ENCODE measurements around the gene SGMS1. TPM values are rescaled to one million over a fixed set of nuclear protein-coding genes. Genes with fewer than 3 reads are reported as not detected.

The SGMS1 gene
- polyA plus RNA-seq, 1 donor from 2014 or later, result 8.0 TPM

DNA sequence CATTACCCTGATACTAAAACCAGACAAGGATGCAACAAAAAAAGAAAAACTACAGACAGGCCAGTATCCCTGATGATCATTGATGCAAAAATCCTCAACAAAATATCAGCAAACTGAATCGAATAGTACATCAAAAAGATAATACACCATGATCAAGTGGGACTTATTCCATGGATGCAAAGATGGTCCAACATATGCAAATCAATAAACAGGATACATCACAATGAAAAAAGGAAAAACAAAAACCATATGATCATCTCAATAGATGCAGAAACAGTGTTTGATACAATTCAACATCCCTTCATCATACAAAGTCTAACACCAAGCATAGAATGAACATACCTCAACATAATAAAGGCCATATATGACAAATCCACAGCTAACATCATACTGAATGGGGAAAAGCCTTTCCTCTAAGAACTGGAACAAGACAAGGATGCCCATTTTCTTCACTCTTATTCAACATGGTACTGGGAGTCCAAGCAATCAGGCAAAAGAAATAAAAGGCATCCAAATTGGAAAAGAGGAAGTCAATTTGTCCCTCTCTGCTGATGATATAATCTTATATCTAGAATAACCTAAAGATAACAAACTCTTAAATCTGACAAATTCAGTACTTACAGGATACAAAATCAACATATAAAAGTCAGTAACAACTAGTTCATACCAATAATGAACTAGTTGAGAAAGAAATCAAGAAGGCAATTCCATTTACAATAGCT is 323.6 kb downstream of the SGMS1 start:
- no peak for TF ChIP-seq EZH2 (IDR thresholded peaks at IDR 0.05; ENCODE audit: borderline replicate concordance, insufficient read depth, low read length, poor library complexity, severe bottlenecking)
- no peak for TF ChIP-seq RAD21 (conservative IDR thresholded peaks at IDR 0.05)
- no peak for TF ChIP-seq EP300 (conservative IDR thresholded peaks at IDR 0.05; ENCODE audit: poor library complexity, severe bottlenecking)
- TF ChIP-seq MXI1 (conservative IDR thresholded peaks at IDR 0.05; ENCODE audit: poor library complexity, severe bottlenecking), result no peak
- no peak for TF ChIP-seq SMC3 (conservative IDR thresholded peaks at IDR 0.05; ENCODE audit: poor library complexity)
- no peak for TF ChIP-seq POLR2AphosphoS5 (IDR thresholded peaks at IDR 0.05)
- TF ChIP-seq, protein P1, sequence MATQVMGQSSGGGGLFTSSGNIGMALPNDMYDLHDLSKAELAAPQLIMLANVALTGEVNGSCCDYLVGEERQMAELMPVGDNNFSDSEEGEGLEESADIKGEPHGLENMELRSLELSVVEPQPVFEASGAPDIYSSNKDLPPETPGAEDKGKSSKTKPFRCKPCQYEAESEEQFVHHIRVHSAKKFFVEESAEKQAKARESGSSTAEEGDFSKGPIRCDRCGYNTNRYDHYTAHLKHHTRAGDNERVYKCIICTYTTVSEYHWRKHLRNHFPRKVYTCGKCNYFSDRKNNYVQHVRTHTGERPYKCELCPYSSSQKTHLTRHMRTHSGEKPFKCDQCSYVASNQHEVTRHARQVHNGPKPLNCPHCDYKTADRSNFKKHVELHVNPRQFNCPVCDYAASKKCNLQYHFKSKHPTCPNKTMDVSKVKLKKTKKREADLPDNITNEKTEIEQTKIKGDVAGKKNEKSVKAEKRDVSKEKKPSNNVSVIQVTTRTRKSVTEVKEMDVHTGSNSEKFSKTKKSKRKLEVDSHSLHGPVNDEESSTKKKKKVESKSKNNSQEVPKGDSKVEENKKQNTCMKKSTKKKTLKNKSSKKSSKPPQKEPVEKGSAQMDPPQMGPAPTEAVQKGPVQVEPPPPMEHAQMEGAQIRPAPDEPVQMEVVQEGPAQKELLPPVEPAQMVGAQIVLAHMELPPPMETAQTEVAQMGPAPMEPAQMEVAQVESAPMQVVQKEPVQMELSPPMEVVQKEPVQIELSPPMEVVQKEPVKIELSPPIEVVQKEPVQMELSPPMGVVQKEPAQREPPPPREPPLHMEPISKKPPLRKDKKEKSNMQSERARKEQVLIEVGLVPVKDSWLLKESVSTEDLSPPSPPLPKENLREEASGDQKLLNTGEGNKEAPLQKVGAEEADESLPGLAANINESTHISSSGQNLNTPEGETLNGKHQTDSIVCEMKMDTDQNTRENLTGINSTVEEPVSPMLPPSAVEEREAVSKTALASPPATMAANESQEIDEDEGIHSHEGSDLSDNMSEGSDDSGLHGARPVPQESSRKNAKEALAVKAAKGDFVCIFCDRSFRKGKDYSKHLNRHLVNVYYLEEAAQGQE (IDR thresholded peaks at IDR 0.05; ENCODE audit: borderline replicate concordance), result no peak
- TF ChIP-seq TAF1 (IDR thresholded peaks at IDR 0.05; ENCODE audit: low read depth), result no peak
- TF ChIP-seq, protein P2, sequence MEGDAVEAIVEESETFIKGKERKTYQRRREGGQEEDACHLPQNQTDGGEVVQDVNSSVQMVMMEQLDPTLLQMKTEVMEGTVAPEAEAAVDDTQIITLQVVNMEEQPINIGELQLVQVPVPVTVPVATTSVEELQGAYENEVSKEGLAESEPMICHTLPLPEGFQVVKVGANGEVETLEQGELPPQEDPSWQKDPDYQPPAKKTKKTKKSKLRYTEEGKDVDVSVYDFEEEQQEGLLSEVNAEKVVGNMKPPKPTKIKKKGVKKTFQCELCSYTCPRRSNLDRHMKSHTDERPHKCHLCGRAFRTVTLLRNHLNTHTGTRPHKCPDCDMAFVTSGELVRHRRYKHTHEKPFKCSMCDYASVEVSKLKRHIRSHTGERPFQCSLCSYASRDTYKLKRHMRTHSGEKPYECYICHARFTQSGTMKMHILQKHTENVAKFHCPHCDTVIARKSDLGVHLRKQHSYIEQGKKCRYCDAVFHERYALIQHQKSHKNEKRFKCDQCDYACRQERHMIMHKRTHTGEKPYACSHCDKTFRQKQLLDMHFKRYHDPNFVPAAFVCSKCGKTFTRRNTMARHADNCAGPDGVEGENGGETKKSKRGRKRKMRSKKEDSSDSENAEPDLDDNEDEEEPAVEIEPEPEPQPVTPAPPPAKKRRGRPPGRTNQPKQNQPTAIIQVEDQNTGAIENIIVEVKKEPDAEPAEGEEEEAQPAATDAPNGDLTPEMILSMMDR (IDR thresholded peaks at IDR 0.05; ENCODE audit: poor library complexity, severe bottlenecking), result no peak
- no peak overlapping the region for H3K4me3 ChIP-seq (ENCODE audit: low read length)
- H3K27ac ChIP-seq (ENCODE audit: low read length), result no peak overlapping the region
- H3F3A ChIP-seq (ENCODE audit: insufficient read depth, low read length, poor library complexity, severe bottlenecking), result no peaks in the 10 kb centered on the region
- no peaks in the 10 kb centered on the region for H3K36me3 ChIP-seq (ENCODE audit: insufficient read depth, low read length)
- H3K4me2 ChIP-seq (ENCODE audit: low read length), result no peak overlapping the region
- no peaks in the 10 kb centered on the region for H3K27me3 ChIP-seq (ENCODE audit: insufficient read depth, low read depth, low read length)
- H3K9ac ChIP-seq (ENCODE audit: low read length), result no peak overlapping the region
- no peaks in the 10 kb centered on the region for H3K9me3 ChIP-seq (ENCODE audit: low read length)
- no peak overlapping the region for H2AFZ ChIP-seq (ENCODE audit: low read depth, low read length)
- no peaks in the 10 kb centered on the region for H4K20me1 ChIP-seq (ENCODE audit: insufficient read depth)
- H3K79me2 ChIP-seq (replicated peaks; ENCODE audit: insufficient read depth, low read length), result no peaks in the 10 kb centered on the region
- no peaks in the 10 kb centered on the region for H3K9me2 ChIP-seq (ENCODE audit: insufficient read depth, low read length)

DNA sequence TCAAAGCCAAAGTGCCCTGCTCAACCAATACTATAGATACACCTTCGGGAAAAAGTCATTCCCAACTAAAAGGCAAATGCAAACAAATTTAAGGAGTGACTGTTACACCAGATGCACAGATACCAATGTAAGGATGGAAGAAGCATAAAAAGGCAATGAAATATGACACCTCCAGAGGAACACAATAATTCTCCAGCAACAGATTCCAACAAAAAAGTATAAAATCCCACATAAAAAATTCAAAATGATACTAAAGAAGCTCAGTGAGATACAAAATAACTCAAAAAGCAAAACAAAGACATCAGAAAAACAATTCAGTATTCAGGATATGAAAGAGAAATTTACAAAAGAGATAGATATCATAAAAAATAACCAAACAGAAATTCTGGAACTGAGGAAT is 328.4 kb downstream of the SGMS1 start:
- Histone ChIP-seq H3K9ac (ENCODE audit: low read length) (no peak overlapping the region), H3F3A (ENCODE audit: insufficient read depth, low read length, poor library complexity, severe bottlenecking) (no peaks in the 10 kb centered on the region), H3K9me2 (ENCODE audit: insufficient read depth, low read length) (no peaks in the 10 kb centered on the region), H4K20me1 (ENCODE audit: insufficient read depth) (no peaks in the 10 kb centered on the region), H3K27ac (ENCODE audit: low read length) (no peak overlapping the region), H3K4me3 (ENCODE audit: low read length) (no peak overlapping the region), H3K9me3 (ENCODE audit: low read length) (no peaks in the 10 kb centered on the region), H3K36me3 (ENCODE audit: insufficient read depth, low read length) (no peaks in the 10 kb centered on the region), H3K27me3 (ENCODE audit: insufficient read depth, low read depth, low read length) (no peaks in the 10 kb centered on the region), H2AFZ (ENCODE audit: low read depth, low read length) (no peak overlapping the region), H3K79me2 (replicated peaks; ENCODE audit: insufficient read depth, low read length) (no peaks in the 10 kb centered on the region), H3K4me2 (ENCODE audit: low read length) (no peak overlapping the region)
- TF ChIP-seq SMC3 (conservative IDR thresholded peaks at IDR 0.05; ENCODE audit: poor library complexity), result no peak
- no peak for TF ChIP-seq MXI1 (conservative IDR thresholded peaks at IDR 0.05; ENCODE audit: poor library complexity, severe bottlenecking)
- no peak for TF ChIP-seq RAD21 (conservative IDR thresholded peaks at IDR 0.05)
- no peak for TF ChIP-seq POLR2AphosphoS5 (IDR thresholded peaks at IDR 0.05)
- TF ChIP-seq, protein P2 (IDR thresholded peaks at IDR 0.05; ENCODE audit: poor library complexity, severe bottlenecking), result no peak
- TF ChIP-seq, protein P1 (IDR thresholded peaks at IDR 0.05; ENCODE audit: borderline replicate concordance), result no peak
- no peak for TF ChIP-seq EZH2 (IDR thresholded peaks at IDR 0.05; ENCODE audit: borderline replicate concordance, insufficient read depth, low read length, poor library complexity, severe bottlenecking)
- no peak for TF ChIP-seq TAF1 (IDR thresholded peaks at IDR 0.05; ENCODE audit: low read depth)
- TF ChIP-seq EP300 (conservative IDR thresholded peaks at IDR 0.05; ENCODE audit: poor library complexity, severe bottlenecking), result no peak

Measured in neural cell (in vitro differentiated cells).